ENCODE data around the gene ENOPH1. TPM values are rescaled to one million over a fixed set of nuclear protein-coding genes. Genes with fewer than 3 reads are reported as not detected.

The ENOPH1 gene
- total RNA-seq, 4 donors from 2014 or later = 11.5 to 23.1 (median 19.8) TPM

DNA sequence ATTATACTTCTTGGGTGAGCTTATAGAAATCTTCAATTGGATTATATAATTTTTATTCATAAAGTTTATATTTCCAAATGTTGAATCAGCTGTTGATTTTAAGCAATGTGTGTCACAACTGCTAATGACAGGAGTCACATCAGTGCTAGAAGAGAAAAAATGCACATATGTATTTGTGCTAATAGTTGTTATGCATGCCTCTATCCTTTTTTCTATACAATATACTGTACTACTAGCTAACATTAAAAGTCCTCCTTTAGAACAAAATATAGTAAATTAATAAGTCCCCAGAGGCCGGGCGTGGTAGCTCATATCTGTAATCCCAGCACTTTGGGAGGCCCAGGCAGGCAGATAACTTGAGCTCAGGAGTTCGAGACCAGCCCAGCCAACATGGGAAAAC lies 32.9 kb upstream of the ENOPH1 start:
- TF ChIP-seq, protein P1, sequence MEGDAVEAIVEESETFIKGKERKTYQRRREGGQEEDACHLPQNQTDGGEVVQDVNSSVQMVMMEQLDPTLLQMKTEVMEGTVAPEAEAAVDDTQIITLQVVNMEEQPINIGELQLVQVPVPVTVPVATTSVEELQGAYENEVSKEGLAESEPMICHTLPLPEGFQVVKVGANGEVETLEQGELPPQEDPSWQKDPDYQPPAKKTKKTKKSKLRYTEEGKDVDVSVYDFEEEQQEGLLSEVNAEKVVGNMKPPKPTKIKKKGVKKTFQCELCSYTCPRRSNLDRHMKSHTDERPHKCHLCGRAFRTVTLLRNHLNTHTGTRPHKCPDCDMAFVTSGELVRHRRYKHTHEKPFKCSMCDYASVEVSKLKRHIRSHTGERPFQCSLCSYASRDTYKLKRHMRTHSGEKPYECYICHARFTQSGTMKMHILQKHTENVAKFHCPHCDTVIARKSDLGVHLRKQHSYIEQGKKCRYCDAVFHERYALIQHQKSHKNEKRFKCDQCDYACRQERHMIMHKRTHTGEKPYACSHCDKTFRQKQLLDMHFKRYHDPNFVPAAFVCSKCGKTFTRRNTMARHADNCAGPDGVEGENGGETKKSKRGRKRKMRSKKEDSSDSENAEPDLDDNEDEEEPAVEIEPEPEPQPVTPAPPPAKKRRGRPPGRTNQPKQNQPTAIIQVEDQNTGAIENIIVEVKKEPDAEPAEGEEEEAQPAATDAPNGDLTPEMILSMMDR (IDR thresholded peaks at IDR 0.05; ENCODE audit: low read depth) = no peak

DNA sequence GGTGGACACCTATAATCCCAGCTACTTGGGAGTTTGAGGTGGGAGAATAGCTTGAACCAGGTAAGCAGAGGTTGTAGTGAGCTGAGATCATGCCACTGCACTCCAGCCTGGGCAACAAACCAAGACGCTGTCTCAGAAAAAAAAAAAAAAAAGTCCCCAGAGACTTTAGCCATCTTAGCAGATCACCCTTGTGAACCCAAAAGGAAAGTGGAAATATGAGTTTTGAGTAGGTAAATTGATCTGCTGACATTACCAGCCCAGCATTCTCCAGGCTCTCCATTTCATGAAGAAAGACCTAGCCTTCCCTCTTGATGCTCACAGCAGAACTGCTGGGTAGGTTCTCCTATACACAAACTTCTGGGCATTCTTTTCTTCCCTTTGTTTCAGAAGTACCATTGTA lies 32.1 kb upstream of the ENOPH1 start:
- TF ChIP-seq, protein P1 (IDR thresholded peaks at IDR 0.05; ENCODE audit: low read depth) = no peak

DNA sequence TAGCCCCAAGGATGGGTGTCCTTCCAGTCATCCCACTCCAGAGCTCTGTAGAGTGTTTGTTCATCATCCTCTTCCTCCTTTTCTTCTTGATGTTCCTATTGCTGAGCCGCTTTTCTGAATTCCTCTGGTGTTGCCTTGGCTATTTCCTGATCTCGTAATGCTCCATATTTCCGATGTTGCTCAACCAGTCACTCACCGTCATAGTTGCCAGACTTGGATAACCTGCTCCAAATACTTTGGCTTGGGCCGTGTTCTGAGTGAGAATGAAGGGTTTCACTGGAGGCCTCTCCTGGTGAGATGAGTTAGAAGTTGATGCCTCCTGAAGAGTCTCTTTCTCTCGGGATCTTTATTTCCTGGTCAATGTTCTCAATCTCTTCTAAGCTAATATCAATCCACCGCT lies 28.8 kb upstream of the ENOPH1 start:
- TF ChIP-seq, protein P1 (IDR thresholded peaks at IDR 0.05; ENCODE audit: low read depth) = no peak

DNA sequence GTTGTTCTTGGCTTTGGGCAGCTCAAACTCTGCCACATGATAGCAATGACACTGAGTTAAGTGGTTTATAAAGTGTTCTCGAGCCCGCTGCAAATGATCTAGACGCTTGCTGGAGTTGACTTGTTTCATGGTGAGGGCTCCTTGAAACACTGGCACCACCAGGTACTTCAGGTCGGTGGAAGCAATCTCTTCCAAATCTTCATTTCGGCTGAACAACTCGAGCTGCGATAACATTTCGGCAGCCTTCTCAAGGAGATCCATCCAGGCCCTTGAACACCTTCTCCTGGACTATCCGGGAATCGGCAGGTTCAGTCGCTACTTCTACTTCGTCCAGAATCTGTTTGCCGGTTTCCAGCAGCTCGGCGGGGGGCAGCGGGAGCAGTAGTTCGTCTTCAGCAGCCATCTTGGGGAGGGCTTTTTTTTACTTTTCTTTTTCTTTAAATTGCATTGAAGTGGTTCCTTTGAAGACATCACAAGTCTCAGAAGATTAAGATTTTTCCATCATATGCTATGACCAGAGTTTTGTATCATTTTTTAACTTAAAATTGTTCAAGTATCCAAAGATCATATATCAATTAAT lies 28.1 kb upstream of the ENOPH1 start:
- TF ChIP-seq, protein P1 (IDR thresholded peaks at IDR 0.05; ENCODE audit: low read depth) = no peak

DNA sequence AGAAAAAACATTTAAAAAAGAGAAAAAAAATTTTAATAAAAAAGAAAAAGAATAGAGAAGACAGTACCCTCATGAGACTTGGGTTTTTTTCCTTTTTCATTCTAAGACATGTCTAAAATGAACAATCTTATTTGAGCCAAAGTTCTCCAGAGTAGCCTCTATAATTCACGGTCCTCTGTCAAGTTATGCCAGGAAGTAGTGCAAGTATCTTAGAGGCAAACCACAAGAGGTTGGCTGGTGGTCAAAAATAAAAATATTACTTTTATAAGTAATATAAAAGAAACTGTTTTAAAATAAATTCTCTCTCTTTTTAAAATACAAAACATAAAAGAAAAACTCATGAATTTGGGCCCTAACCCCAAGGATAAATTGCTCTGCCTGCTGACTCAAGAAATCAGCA lies 26.7 kb upstream of the ENOPH1 start:
- TF ChIP-seq, protein P1 (IDR thresholded peaks at IDR 0.05; ENCODE audit: low read depth) = no peak

DNA sequence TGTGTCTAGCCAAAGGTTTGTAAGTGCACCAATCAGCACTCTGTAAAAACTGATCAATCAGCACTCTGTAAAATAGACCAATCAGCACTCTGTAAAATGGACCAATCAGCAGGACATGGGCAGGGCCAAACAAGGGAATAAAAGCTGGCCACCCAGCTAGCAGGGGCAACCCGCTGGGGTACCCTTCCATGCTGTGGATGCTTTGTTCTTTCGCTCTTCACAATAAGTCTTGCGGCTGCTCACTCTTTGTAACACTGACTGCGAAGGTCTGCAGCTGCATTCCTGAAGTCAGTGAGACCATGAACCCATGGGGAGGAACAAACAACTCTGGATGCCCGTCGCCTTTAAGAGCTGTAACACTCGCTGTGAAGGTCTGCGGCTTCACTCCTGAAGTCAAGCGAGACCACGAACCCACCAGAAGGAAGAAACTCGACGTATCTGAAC lies 14.4 kb upstream of the ENOPH1 start:
- TF ChIP-seq, protein P1 (IDR thresholded peaks at IDR 0.05; ENCODE audit: low read depth) = no peak

DNA sequence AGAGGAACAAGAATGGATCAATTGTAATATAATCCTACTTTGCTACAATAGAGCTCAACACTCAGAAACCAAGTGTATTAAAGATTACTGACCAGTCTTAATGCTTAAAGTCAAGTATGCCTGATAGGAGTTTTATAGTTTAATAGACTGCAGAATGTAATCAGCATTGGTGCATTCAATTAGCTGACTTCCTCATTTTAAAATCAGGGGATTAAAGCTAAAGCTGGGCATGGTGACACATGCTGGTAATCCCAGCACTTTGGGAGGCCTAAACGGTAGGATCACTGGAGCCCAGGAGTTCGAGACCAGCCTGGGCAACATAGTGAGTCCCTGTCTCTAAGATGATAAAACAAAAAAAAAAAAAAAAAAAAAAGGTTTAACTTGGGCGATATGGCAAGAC lies 10.9 kb upstream of the ENOPH1 start:
- TF ChIP-seq, protein P1 (IDR thresholded peaks at IDR 0.05; ENCODE audit: low read depth) = no peak

Measured in subcutaneous adipose tissue (tissue), 4 donors.